Thymus (tissue), 11 donors: ENCODE data around the gene IGFN1. TPM values are rescaled to one million over a fixed set of nuclear protein-coding genes. Genes with fewer than 3 reads are reported as not detected.
A peak's percentile ranks its signal among the peaks of the same experiment; 100 is the strongest.
"Not testable (repeated sequence)": the region's sequence is repeated elsewhere in the genome, so short reads cannot be mapped to it uniquely, and the experiment has no call there.

Experiments used
- DNase-seq, 9 donors: peaks; one replicate each; pipeline ENCODE4 v3.0.0-alpha.2; 2013; ENCODE audit warnings: low spot score in 9 of 9, low read depth in 6 of 9, missing footprints in 1 of 9
- H3K27ac ChIP-seq, 2 donors: one replicate each; pipeline ENCODE4 v1.5.1; 2013; ENCODE audit warnings: control low read depth in 1 of 2, low read depth in 1 of 2, low read length in 1 of 2, mild to moderate bottlenecking in 1 of 2, moderate library complexity in 1 of 2
- H3K27me3 ChIP-seq, 2 donors: one replicate each; pipeline ENCODE4 v1.5.1; 2013; ENCODE audit warnings: low read length in 1 of 2; ENCODE audit not compliant: control insufficient read depth in 2 of 2, insufficient read depth in 1 of 2
- H3K36me3 ChIP-seq, 2 donors: one replicate each; pipeline ENCODE4 v1.5.1; 2013; ENCODE audit warnings: low read length in 1 of 2, mild to moderate bottlenecking in 1 of 2, moderate library complexity in 1 of 2; ENCODE audit not compliant: control insufficient read depth in 2 of 2, insufficient read depth in 2 of 2
- H3K4me1 ChIP-seq, 2 donors: one replicate each; pipeline ENCODE4 v1.5.1; 2013; ENCODE audit warnings: low read length in 2 of 2; ENCODE audit not compliant: control insufficient read depth in 2 of 2, insufficient read depth in 2 of 2
- H3K4me3 ChIP-seq, 2 donors: one replicate each; pipeline ENCODE4 v1.5.1; 2013; ENCODE audit warnings: low read length in 2 of 2, control low read depth in 1 of 2, mild to moderate bottlenecking in 1 of 2
- H3K9me3 ChIP-seq, 2 donors: one replicate each; pipeline ENCODE4 v1.5.1; 2013; ENCODE audit warnings: low read length in 1 of 2, mild to moderate bottlenecking in 1 of 2; ENCODE audit not compliant: control insufficient read depth in 2 of 2, insufficient read depth in 1 of 2
- WGBS: extraction: QIAGEN DNeasy Blood & Tissue Kit; methylation state at CpG from one replicate; pipeline ENCODE4 v1.1.7; 2013; 5-methylcytosine and 5-hydroxymethylcytosine counted together
- polyA plus RNA-seq: library from polyadenylated mRNA; stranded (reverse); fragments of 200-250 nt; gene quantifications from one replicate; pipeline ENCODE4 v1.2.3, GENCODE V29; 2013
- total RNA-seq: library from RNA; stranded (reverse); fragments of 120-200 nt; gene quantifications from one replicate; pipeline ENCODE4 v1.2.4, GENCODE V29; 2013
- donor health status: healthy.

Gene IGFN1
- total and polyA plus RNA-seq, 2 donors: 0.39 to 0.80 TPM

GRCh38 chr1:201156819-201157218, 33.8 kb upstream of the IGFN1 start:
- H3K27me3 ChIP-seq: no peaks in the 10 kb centered on the region
- H3K4me3 ChIP-seq: no peak overlapping the region
- peaks cover 4 to 11% of the 10 kb centered on the region in 2 donors for H3K4me1 ChIP-seq
- no peak for DNase-seq
- H3K9me3 ChIP-seq: no peaks in the 10 kb centered on the region
- peaks cover under 1 to 1% of the 10 kb centered on the region in 2 donors for H3K36me3 ChIP-seq
- H3K27ac ChIP-seq: no peak overlapping the region

- no peaks in the 10 kb centered on the region for H3K9me3 ChIP-seq
- H3K4me1 ChIP-seq: peaks cover 4 to 11% of the 10 kb centered on the region in 2 donors
- H3K27me3 ChIP-seq: peaks cover 0 to 2% of the 10 kb centered on the region in 2 donors
- H3K4me3 ChIP-seq: no peak overlapping the region
- no peaks in the 10 kb centered on the region for H3K36me3 ChIP-seq
- no peak for DNase-seq
- no peak overlapping the region for H3K27ac ChIP-seq
- 96% methylated on average over 2 of the region's 2 CpGs for WGBS
Measured at GRCh38 chr1:201157949-201158348, 32.7 kb upstream of the IGFN1 start.

- 92% methylated on average over 8 of the region's 8 CpGs for WGBS
- H3K27me3 ChIP-seq: peaks cover 0 to 13% of the 10 kb centered on the region in 2 donors
- H3K9me3 ChIP-seq, H3K36me3 ChIP-seq, H3K4me3 ChIP-seq, DNase-seq, H3K4me1 ChIP-seq, H3K27ac ChIP-seq: not testable (repeated sequence)
Measured at GRCh38 chr1:201163036-201163435, 27.6 kb upstream of the IGFN1 start.

GRCh38 chr1:201163707-201164106, 26.9 kb upstream of the IGFN1 start:
- Histone ChIP-seq H3K4me3 (no peak overlapping the region), H3K9me3 (no peaks in the 10 kb centered on the region), H3K36me3 (no peaks in the 10 kb centered on the region), H3K27me3 (peaks cover 0 to 17% of the 10 kb centered on the region in 2 donors), H3K4me1 (no peaks in the 10 kb centered on the region), H3K27ac (no peak overlapping the region)
- 75% methylated on average over 4 of the region's 4 CpGs for WGBS
- DNase-seq: no peak

- 94% methylated on average over 7 of the region's 7 CpGs for WGBS
- H3K27ac ChIP-seq: no peak overlapping the region
- no peaks in the 10 kb centered on the region for H3K36me3 ChIP-seq
- DNase-seq: no peak
- H3K4me3 ChIP-seq: no peak overlapping the region
- H3K27me3 ChIP-seq: peaks cover 0 to 25% of the 10 kb centered on the region in 2 donors
- H3K4me1 ChIP-seq: no peaks in the 10 kb centered on the region
- H3K9me3 ChIP-seq: no peaks in the 10 kb centered on the region
Measured at GRCh38 chr1:201164645-201165044, 26.0 kb upstream of the IGFN1 start.

GRCh38 chr1:201167041-201167991, 23.3 kb upstream of the IGFN1 start:
- H3K9me3 ChIP-seq: peaks cover 0 to 7% of the 10 kb centered on the region in 2 donors
- DNase-seq: no peak
- H3K4me3 ChIP-seq: no peak overlapping the region
- H3K36me3 ChIP-seq: no peaks in the 10 kb centered on the region
- WGBS: 95% methylated on average over 13 of the region's 13 CpGs
- peaks cover 20 to 51% of the 10 kb centered on the region in 2 donors for H3K27me3 ChIP-seq
- H3K4me1 ChIP-seq: peaks cover 3 to 6% of the 10 kb centered on the region in 2 donors
- no peak overlapping the region for H3K27ac ChIP-seq

- no peak overlapping the region for H3K27ac ChIP-seq
- H3K27me3 ChIP-seq: peaks cover 20 to 62% of the 10 kb centered on the region in 2 donors
- DNase-seq: no peak
- H3K9me3 ChIP-seq: peaks cover 0 to 9% of the 10 kb centered on the region in 2 donors
- no peak overlapping the region for H3K4me3 ChIP-seq
- 66% methylated on average over 3 of the region's 3 CpGs for WGBS
- no peaks in the 10 kb centered on the region for H3K36me3 ChIP-seq
- H3K4me1 ChIP-seq: peaks cover 3 to 6% of the 10 kb centered on the region in 2 donors
Measured at GRCh38 chr1:201169203-201169602, 21.4 kb upstream of the IGFN1 start.

- Histone ChIP-seq H3K9me3 (peaks cover 0 to 9% of the 10 kb centered on the region in 2 donors), H3K27me3 (peaks cover 20 to 65% of the 10 kb centered on the region in 2 donors), H3K4me1 (peaks cover 3 to 6% of the 10 kb centered on the region in 2 donors), H3K36me3 (no peaks in the 10 kb centered on the region), H3K27ac (peak overlapping the region in 1 of 2 donors; percentile 42), H3K4me3 (no peak overlapping the region)
- 88% methylated on average over 2 of the region's 2 CpGs for WGBS
- DNase-seq: no peak
Measured at GRCh38 chr1:201169971-201170532, 20.6 kb upstream of the IGFN1 start.

GRCh38 chr1:201170533-201171062, 20.0 kb upstream of the IGFN1 start:
- Histone ChIP-seq H3K9me3 (peaks cover 0 to 9% of the 10 kb centered on the region in 2 donors), H3K27me3 (peaks cover 20 to 65% of the 10 kb centered on the region in 2 donors), H3K4me3 (peak overlapping the region; percentile 30 to 42), H3K36me3 (no peaks in the 10 kb centered on the region), H3K27ac (peak overlapping the region; percentile 11 to 52), H3K4me1 (peaks cover 3 to 6% of the 10 kb centered on the region in 2 donors)
- DNase-seq: peak in 3 of 9 donors; percentile 19 to 45 (median 28)
- WGBS: 19% methylated on average over 26 of the region's 26 CpGs
